SK-N-SH (cell line): ENCODE results near the gene GNAI3.

ENCODE experiments used
- CHD2 ChIP-seq: fragments of 150-350 bp; IDR thresholded peaks from 2 replicates; pipeline ENCODE4 v1.6.1; 2018; ENCODE audit warnings: low read length; ENCODE audit not compliant: partially characterized antibody
- ELF1 ChIP-seq: IDR thresholded peaks from 2 replicates; pipeline ENCODE4 v1.4.0; 2012
- FOXM1 ChIP-seq: IDR thresholded peaks from 2 replicates; pipeline ENCODE4 v1.4.0; 2012; ENCODE audit warnings: low read depth, mild to moderate bottlenecking
- POLR2AphosphoS5 ChIP-seq: IDR thresholded peaks from 2 replicates; pipeline ENCODE4 v1.6.1; 2012; ENCODE audit warnings: low read depth, low read length
- REST ChIP-seq: IDR thresholded peaks from 2 replicates; pipeline ENCODE4 v1.6.1; 2012; ENCODE audit warnings: mild to moderate bottlenecking, low read depth, low read length, moderate library complexity
- SMC3 ChIP-seq: IDR thresholded peaks from 2 replicates; pipeline ENCODE4 v1.6.1; 2012; ENCODE audit warnings: low read depth, low read length, improper control_type of control experiment
- USF2 ChIP-seq: fragments of 150-350 bp; IDR thresholded peaks from 2 replicates; pipeline ENCODE4 v1.6.1; 2017; ENCODE audit warnings: antibody characterized with exemption, low read length, low read depth, borderline replicate concordance
- YY1 ChIP-seq: IDR thresholded peaks from 2 replicates; pipeline ENCODE4 v1.4.0; 2012; ENCODE audit warnings: low read depth, mild to moderate bottlenecking
- TF ChIP-seq, protein P1 (sequence below): fragments of 200-600 bp; sonication (generic); IDR thresholded peaks from 2 replicates; pipeline ENCODE4 v1.6.1; 2017; ENCODE audit warnings: antibody characterized with exemption, mild to moderate bottlenecking, moderate library complexity
- TF ChIP-seq, protein P2 (sequence below): IDR thresholded peaks from 2 replicates; pipeline ENCODE4 v1.4.0; 2012; ENCODE audit warnings: low read depth, borderline replicate concordance

- TF ChIP-seq, protein P1, sequence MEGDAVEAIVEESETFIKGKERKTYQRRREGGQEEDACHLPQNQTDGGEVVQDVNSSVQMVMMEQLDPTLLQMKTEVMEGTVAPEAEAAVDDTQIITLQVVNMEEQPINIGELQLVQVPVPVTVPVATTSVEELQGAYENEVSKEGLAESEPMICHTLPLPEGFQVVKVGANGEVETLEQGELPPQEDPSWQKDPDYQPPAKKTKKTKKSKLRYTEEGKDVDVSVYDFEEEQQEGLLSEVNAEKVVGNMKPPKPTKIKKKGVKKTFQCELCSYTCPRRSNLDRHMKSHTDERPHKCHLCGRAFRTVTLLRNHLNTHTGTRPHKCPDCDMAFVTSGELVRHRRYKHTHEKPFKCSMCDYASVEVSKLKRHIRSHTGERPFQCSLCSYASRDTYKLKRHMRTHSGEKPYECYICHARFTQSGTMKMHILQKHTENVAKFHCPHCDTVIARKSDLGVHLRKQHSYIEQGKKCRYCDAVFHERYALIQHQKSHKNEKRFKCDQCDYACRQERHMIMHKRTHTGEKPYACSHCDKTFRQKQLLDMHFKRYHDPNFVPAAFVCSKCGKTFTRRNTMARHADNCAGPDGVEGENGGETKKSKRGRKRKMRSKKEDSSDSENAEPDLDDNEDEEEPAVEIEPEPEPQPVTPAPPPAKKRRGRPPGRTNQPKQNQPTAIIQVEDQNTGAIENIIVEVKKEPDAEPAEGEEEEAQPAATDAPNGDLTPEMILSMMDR = no peak
- TF ChIP-seq, protein P2, sequence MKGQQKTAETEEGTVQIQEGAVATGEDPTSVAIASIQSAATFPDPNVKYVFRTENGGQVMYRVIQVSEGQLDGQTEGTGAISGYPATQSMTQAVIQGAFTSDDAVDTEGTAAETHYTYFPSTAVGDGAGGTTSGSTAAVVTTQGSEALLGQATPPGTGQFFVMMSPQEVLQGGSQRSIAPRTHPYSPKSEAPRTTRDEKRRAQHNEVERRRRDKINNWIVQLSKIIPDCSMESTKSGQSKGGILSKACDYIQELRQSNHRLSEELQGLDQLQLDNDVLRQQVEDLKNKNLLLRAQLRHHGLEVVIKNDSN = no peak
- TF ChIP-seq USF2 (no peak), CHD2 (no peak), ELF1 (no peak), REST (no peak), SMC3 (no peak), POLR2AphosphoS5 (no peak), YY1 (no peak), FOXM1 (no peak)
Observed at GRCh38 chr1:109547463-109548320, 723 bp upstream of the GNAI3 start.
